Smooth muscle cell (in vitro differentiated cells): Measurements from ENCODE around the gene CPT2. TPM values are rescaled to one million over a fixed set of nuclear protein-coding genes. Genes with fewer than 3 reads are reported as not detected.

Experiments
- DNase-seq: peaks from one replicate; lab custom pipeline; 2025; ENCODE audit not compliant: unreplicated experiment; lab: John Stamatoyannopoulos, UW
- H2AFZ ChIP-seq: fragments of 200-600 bp; sonication (generic); 2 replicates; pipeline ENCODE4 v1.6.0; 2016; ENCODE audit warnings: antibody characterized with exemption, low read depth, mild to moderate bottlenecking
- H3F3A ChIP-seq: fragments of 200-600 bp; sonication (generic); 2 replicates; pipeline ENCODE4 v1.6.0; 2017; ENCODE audit warnings: antibody characterized with exemption, low read depth
- H3K27ac ChIP-seq: fragments of 200-600 bp; sonication (generic); 2 replicates; pipeline ENCODE4 v1.5.1; 2016; ENCODE audit warnings: low read depth, mild to moderate bottlenecking
- H3K27me3 ChIP-seq: fragments of 200-600 bp; sonication (generic); 2 replicates; pipeline ENCODE4 v1.6.1; 2016; ENCODE audit warnings: low read depth, mild to moderate bottlenecking
- H3K36me3 ChIP-seq: fragments of 200-600 bp; sonication (generic); 2 replicates; pipeline ENCODE4 v1.5.1; 2016; ENCODE audit warnings: low read depth
- H3K4me1 ChIP-seq: fragments of 200-600 bp; sonication (generic); 2 replicates; pipeline ENCODE4 v1.5.1; 2016; ENCODE audit warnings: low read depth
- H3K4me2 ChIP-seq: fragments of 200-600 bp; sonication (generic); 2 replicates; pipeline ENCODE4 v1.6.0; 2016; ENCODE audit warnings: mild to moderate bottlenecking
- H3K4me3 ChIP-seq: fragments of 200-600 bp; sonication (generic); 2 replicates; pipeline ENCODE4 v1.5.1; 2016; ENCODE audit warnings: mild to moderate bottlenecking
- H3K79me2 ChIP-seq: fragments of 200-600 bp; sonication (generic); 2 replicates; pipeline ENCODE4 v1.6.0; 2016; ENCODE audit warnings: low read depth, mild to moderate bottlenecking
- H3K9ac ChIP-seq: fragments of 200-600 bp; sonication (generic); 2 replicates; pipeline ENCODE4 v1.6.0; 2016; ENCODE audit warnings: low read depth
- H3K9me3 ChIP-seq: fragments of 200-600 bp; sonication (generic); replicated peaks from 2 replicates; pipeline ENCODE4 v1.5.1; 2016; ENCODE audit warnings: low read depth
- H4K20me1 ChIP-seq: fragments of 200-600 bp; sonication (generic); 2 replicates; pipeline ENCODE4 v1.6.0; 2016; ENCODE audit warnings: low read depth
- WGBS: methylation state at CpG from one replicate; pipeline ENCODE4 v1.1.7; 2016; ENCODE audit warnings: low lambda C conversion rate; 5-methylcytosine and 5-hydroxymethylcytosine counted together
- polyA plus RNA-seq: library from polyadenylated mRNA; unstranded; fragments of >200 nt; fragmentation: Nextera tagmentation; extraction: Ambion mirVana; gene quantifications from 2 replicates; pipeline ENCODE4 v1.2.1, GENCODE V29; 2016
- total RNA-seq: library from RNA; depleted of rRNA; stranded (reverse); fragments of >200 nt; gene quantifications from 2 replicates; pipeline ENCODE4 v1.2.3, GENCODE V29; 2014
- TF ChIP-seq, protein P1 (sequence below): fragments of 200-600 bp; sonication (generic); IDR thresholded peaks from 2 replicates; pipeline ENCODE4 v1.5.1; 2017; ENCODE audit warnings: borderline replicate concordance, mild to moderate bottlenecking, antibody characterized with exemption; ENCODE audit not compliant: insufficient read depth, poor library complexity, severe bottlenecking

CPT2 gene
- total RNA-seq (13.1 and 15.7 TPM in 2 replicates), polyA plus RNA-seq (13.3 and 18.1 TPM in 2 replicates)

DNA sequence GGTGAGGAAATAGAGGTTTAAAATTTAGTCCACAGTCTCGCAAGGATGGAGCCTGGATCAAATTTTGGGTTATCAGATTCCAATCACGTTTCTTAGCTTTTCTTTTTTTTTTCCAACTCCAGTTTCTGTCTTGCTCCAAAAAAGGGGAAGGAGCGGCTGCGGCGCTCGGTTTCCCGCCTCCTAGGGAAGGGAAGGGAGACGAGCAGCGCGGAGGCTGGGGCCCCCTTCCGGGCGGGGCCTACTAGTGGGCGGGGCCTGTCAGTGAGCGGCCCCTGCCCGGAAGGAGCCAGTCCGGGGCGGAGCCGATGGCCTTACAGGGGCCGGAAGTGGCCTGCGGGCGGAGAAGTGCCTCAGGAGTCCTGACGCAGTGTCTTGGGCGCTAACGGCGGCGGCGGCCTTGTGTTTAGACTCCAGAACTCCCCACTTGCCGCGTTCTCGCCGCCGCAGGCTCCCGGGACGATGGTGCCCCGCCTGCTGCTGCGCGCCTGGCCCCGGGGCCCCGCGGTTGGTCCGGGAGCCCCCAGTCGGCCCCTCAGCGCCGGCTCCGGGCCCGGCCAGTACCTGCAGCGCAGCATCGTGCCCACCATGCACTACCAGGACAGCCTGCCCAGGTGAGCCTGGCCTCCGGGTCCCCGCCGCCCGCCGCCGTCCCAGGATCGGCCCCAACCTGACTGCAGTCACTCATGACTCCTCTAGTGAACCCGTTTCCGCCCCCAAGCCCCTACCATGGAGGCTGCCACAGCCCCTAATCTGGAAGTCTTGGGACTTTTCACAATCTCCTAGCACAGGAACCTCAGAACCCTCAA, at the start of gene CPT2:
Gene CPT2 (plus strand): TSS at position 340 of the 806 bp plus-strand sequence. CDS start 120 bp downstream, at position 460.
- no peaks in the 10 kb centered on the region for H3K79me2 ChIP-seq
- DNase-seq = peak; percentile 56
- no peaks in the 10 kb centered on the region for H3K27me3 ChIP-seq
- no peaks in the 10 kb centered on the region for H3K36me3 ChIP-seq
- TF ChIP-seq, protein P1, sequence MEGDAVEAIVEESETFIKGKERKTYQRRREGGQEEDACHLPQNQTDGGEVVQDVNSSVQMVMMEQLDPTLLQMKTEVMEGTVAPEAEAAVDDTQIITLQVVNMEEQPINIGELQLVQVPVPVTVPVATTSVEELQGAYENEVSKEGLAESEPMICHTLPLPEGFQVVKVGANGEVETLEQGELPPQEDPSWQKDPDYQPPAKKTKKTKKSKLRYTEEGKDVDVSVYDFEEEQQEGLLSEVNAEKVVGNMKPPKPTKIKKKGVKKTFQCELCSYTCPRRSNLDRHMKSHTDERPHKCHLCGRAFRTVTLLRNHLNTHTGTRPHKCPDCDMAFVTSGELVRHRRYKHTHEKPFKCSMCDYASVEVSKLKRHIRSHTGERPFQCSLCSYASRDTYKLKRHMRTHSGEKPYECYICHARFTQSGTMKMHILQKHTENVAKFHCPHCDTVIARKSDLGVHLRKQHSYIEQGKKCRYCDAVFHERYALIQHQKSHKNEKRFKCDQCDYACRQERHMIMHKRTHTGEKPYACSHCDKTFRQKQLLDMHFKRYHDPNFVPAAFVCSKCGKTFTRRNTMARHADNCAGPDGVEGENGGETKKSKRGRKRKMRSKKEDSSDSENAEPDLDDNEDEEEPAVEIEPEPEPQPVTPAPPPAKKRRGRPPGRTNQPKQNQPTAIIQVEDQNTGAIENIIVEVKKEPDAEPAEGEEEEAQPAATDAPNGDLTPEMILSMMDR = no peak
- H4K20me1 ChIP-seq = no peaks in the 10 kb centered on the region
- WGBS = 2% methylated on average over 36 of the region's 57 CpGs
- H3K4me1 ChIP-seq = peaks cover 14% of the 10 kb centered on the region
- H2AFZ ChIP-seq = peak within 1 kb of the TSS; percentile 74
- H3F3A ChIP-seq = peaks cover 11% of the 10 kb centered on the region
- H3K4me3 ChIP-seq = peak within 1 kb of the TSS; percentile 81
- peak within 1 kb of the TSS; percentile 95 for H3K9ac ChIP-seq
- peak within 1 kb of the TSS; percentile 97 for H3K4me2 ChIP-seq
- peak within 1 kb of the TSS; percentile 87 for H3K27ac ChIP-seq
- H3K9me3 ChIP-seq = no peaks in the 10 kb centered on the region

DNA sequence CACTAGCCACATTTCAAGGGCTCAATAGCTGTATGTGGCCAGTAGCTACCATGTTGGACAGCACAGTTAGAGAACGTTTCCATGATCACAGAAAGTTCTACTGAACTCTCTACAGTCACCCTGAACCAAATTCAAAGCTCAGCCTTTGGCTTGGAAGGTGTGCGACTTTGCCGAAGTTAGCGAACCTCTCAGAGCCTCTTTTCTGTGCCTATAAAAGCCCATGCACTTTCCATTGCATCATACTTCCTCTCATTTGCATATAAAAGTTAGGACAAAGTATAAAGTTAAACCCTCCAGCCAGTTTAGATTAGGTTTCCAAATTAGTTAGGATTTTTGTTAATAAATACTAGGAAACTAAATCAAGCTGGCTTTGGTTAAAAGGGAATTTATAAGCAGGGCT, 49.5 kb upstream of the CPT2 start:
- Histone ChIP-seq H3K27me3 (no peaks in the 10 kb centered on the region), H3K4me2 (no peak overlapping the region), H4K20me1 (no peaks in the 10 kb centered on the region), H3K9me3 (no peaks in the 10 kb centered on the region), H3K27ac (no peak overlapping the region), H3F3A (peaks cover 4% of the 10 kb centered on the region), H3K9ac (no peak overlapping the region), H3K79me2 (no peaks in the 10 kb centered on the region), H3K4me1 (no peaks in the 10 kb centered on the region), H3K36me3 (no peaks in the 10 kb centered on the region), H2AFZ (no peak overlapping the region), H3K4me3 (no peak overlapping the region)
- TF ChIP-seq, protein P1 = no peak
- WGBS = 68% methylated on average over 4 of the region's 4 CpGs
- no peak for DNase-seq

DNA sequence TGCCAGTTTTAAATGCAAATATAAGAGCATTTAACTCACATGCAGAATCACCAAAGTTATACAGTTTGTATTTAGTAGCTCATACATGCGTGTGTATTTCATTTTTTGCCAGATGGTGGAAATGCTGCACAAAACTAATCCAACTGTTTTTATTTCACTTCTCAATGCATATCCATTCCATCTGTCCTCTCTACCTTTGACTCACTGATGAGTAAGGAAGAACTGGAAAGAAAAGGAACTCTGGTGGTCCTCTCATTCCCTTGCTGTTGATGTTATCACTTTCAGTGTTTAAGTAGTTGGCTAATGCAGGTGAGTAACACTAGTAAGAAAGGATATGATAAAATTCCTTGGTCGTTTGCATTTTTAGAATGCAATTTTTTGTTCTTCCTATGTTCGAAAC, 48.5 kb upstream of the CPT2 start:
- no peak overlapping the region for H3K27ac ChIP-seq
- no peaks in the 10 kb centered on the region for H4K20me1 ChIP-seq
- no peak overlapping the region for H2AFZ ChIP-seq
- no peak overlapping the region for H3K9ac ChIP-seq
- 84% methylated on average over 3 of the region's 3 CpGs for WGBS
- H3K36me3 ChIP-seq = no peaks in the 10 kb centered on the region
- no peaks in the 10 kb centered on the region for H3K4me1 ChIP-seq
- H3K27me3 ChIP-seq = no peaks in the 10 kb centered on the region
- no peak overlapping the region for H3K4me2 ChIP-seq
- no peaks in the 10 kb centered on the region for H3K79me2 ChIP-seq
- no peak overlapping the region for H3K4me3 ChIP-seq
- peaks cover 4% of the 10 kb centered on the region for H3F3A ChIP-seq
- TF ChIP-seq, protein P1 = no peak
- no peak for DNase-seq
- no peaks in the 10 kb centered on the region for H3K9me3 ChIP-seq

DNA sequence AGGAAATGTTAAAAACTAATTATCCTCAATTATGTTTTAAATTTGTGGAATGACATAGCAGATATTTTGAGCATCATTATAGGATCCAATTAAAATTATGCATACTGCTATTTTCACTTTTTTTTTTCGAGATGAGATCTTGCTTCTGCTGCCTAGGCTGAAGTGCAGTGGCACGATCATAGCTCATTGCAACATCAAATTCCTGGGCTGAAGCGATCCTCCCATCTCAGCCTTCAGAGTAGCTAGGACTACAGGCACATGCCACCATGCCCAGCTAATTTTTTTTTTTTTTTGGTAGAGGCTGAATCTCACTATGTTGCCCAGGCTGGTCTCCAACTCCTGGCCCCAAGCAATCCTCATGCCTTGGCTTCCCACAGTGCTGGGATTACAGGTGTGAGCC, 42.9 kb upstream of the CPT2 start:
- DNase-seq = no peak
- no peaks in the 10 kb centered on the region for H3K4me1 ChIP-seq
- no peak overlapping the region for H3K4me3 ChIP-seq
- no peak overlapping the region for H2AFZ ChIP-seq
- no peaks in the 10 kb centered on the region for H3K79me2 ChIP-seq
- TF ChIP-seq, protein P1 = no peak
- H3K9ac ChIP-seq = no peak overlapping the region
- no peak overlapping the region for H3K4me2 ChIP-seq
- H3K9me3 ChIP-seq = no peaks in the 10 kb centered on the region
- H3F3A ChIP-seq = no peaks in the 10 kb centered on the region
- no peak overlapping the region for H3K27ac ChIP-seq
- no peaks in the 10 kb centered on the region for H3K27me3 ChIP-seq
- WGBS = 76% methylated on average over 3 of the region's 3 CpGs
- H4K20me1 ChIP-seq = no peaks in the 10 kb centered on the region
- H3K36me3 ChIP-seq = no peaks in the 10 kb centered on the region
